Measurements from ENCODE around the gene RPL4. TPM values are rescaled to one million over a fixed set of nuclear protein-coding genes. Genes with fewer than 3 reads are reported as not detected.
A peak's percentile ranks its signal among the peaks of the same experiment; 100 is the strongest.

The RPL4 gene
- total and polyA plus RNA-seq, 2 of the 8 experiments (the other 6 are each of a cell fraction or from before 2014, with no cell fraction given) = 3,950 to 3,973 TPM

DNA sequence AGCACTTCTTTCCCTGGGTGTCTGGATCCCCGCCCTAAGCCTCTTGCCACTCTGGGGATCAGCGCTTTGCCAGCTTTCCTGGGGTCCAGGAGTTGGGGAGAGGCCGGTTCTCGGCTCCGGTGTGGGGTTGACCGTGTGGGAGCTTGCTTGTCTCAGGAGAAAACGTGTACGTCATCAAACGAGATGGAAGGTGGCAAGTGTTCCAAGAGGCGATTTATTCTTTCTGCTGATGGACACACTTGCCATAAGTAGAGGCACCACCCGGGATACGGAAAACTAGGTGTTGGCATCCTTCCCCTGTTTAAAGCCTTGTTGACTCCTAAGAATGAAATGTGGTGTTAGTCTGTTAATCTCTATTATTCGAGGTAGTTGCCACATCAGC lies 766 bp upstream of the RPL4 start:
- Histone ChIP-seq H3K27ac (ENCODE audit: low read depth, low read length) (peak overlapping the region; percentile 93), H3K23ac (ENCODE audit: insufficient read length) (no peak overlapping the region), H3K4me3 (ENCODE audit: extremely low read depth in 1 of 4, insufficient read depth in 2 of 4, low read depth in 3 of 4, low read length in 4 of 4) (peak overlapping the region; percentile 95 to 100 (median 99)), H3K9ac (replicated peaks in 1 of 4; ENCODE audit: extremely low read depth in 1 of 4, low read depth in 3 of 4, low read length in 3 of 4) (peak overlapping the region; percentile 74 to 98 (median 84)), H3K79me1 (ENCODE audit: low read depth, low read length) (peaks cover 4% of the 10 kb centered on the region), H3K56ac (replicated peaks; ENCODE audit: insufficient read length, low read depth, low read length) (no peak overlapping the region), H2AK5ac (ENCODE audit: low read depth, low read length) (no peak overlapping the region), H2BK15ac (ENCODE audit: low read length) (no peak overlapping the region), H3K4ac (replicated peaks; ENCODE audit: insufficient read length, low read depth, low read length) (no peak overlapping the region), H3K4me2 (ENCODE audit: insufficient read depth in 1 of 2, low read depth in 2 of 2, low read length in 2 of 2) (peak overlapping the region; percentile 85 to 93), H2BK120ac (replicated peaks; ENCODE audit: low read depth, low read length) (no peak overlapping the region), H3K36me3 (ENCODE audit: control insufficient read depth in 2 of 4, insufficient read depth in 4 of 4, low read length in 3 of 4) (peaks cover 22 to 40% (median 29%) of the 10 kb centered on the region in 4 experiments), H3K9me3 (ENCODE audit: insufficient read depth in 2 of 2, low read depth in 1 of 2, low read length in 1 of 2) (no peaks in the 10 kb centered on the region), H3K27me3 (replicated peaks in 1 of 4; ENCODE audit: control insufficient read depth in 3 of 4, extremely low read depth in 1 of 4, insufficient read depth in 3 of 4, low read length in 3 of 4) (no peaks in the 10 kb centered on the region), H3K23me2 (ENCODE audit: low read depth, low read length) (peaks cover 12% of the 10 kb centered on the region), H4K5ac (ENCODE audit: insufficient read length, low read depth, low read length) (peak overlapping the region; percentile 59), H3K4me1 (replicated peaks in 1 of 4; ENCODE audit: control insufficient read depth in 3 of 4, insufficient read depth in 4 of 4, low read length in 3 of 4) (peaks cover 0 to 6% (median 5%) of the 10 kb centered on the region in 4 experiments; a peak in 4 of 7 replicates), H2BK20ac (ENCODE audit: low read length) (no peak overlapping the region), H2BK12ac (ENCODE audit: low read depth, low read length) (no peak overlapping the region), H2AFZ (ENCODE audit: low read length) (peak overlapping the region; percentile 36; the same call in 1 of the 2 replicates), H2BK5ac (ENCODE audit: low read depth, low read length) (peak overlapping the region; percentile 76; the same call in 1 of the 2 replicates), H4K8ac (ENCODE audit: extremely low read depth, insufficient read depth, low read length) (peak overlapping the region; percentile 60; the same call in 1 of the 2 replicates), H3K14ac (ENCODE audit: insufficient read length) (no peak overlapping the region), H4K20me1 (replicated peaks in 1 of 2; ENCODE audit: control insufficient read depth in 1 of 2, insufficient read depth in 2 of 2, low read length in 2 of 2) (peaks cover 0 to 4% of the 10 kb centered on the region in 2 experiments), H3K79me2 (ENCODE audit: control insufficient read depth in 1 of 2, insufficient read depth in 2 of 2, low read length in 2 of 2) (peaks cover 20 to 69% of the 10 kb centered on the region in 2 experiments), H4K91ac (replicated peaks; ENCODE audit: insufficient read length, low read length) (no peak overlapping the region), H3K18ac (ENCODE audit: extremely low read depth, low read length) (peak overlapping the region; percentile 86; the same call in 1 of the 2 replicates)
- DNase-seq (ENCODE audit: low read depth in 1 of 2, low spot score in 2 of 2) (no peak), FAIRE-seq (no peak)
- no peak for TF ChIP-seq SP1 (IDR thresholded peaks at IDR 0.05; ENCODE audit: low read depth, low read length)
- peak; percentile 71; the same call in 1 of the 2 replicates for TF ChIP-seq PHF8 (conservative IDR thresholded peaks at IDR 0.05; ENCODE audit: low read depth, low read length)
- TF ChIP-seq SIN3A (conservative IDR thresholded peaks at IDR 0.05 in 1 of 2, IDR thresholded peaks at IDR 0.05 in 1 of 2; ENCODE audit: low read depth in 1 of 2, low read length in 2 of 2) = 0 out of 4 replicates have a peak, but pooled peaks of 1 of the 2 experiments have one; percentile 2
- TF ChIP-seq CBX8 (IDR thresholded peaks at IDR 0.05; ENCODE audit: borderline replicate concordance, low read depth, low read length) = no peak
- TF ChIP-seq TAF7 (optimal IDR thresholded peaks at IDR 0.05; ENCODE audit: borderline replicate concordance, low read depth, low read length) = no peak
- TF ChIP-seq POLR2AphosphoS5 (IDR thresholded peaks at IDR 0.05; ENCODE audit: low read depth, low read length) = 0 out of 2 replicates have a peak, but pooled peaks have one; percentile 6
- TF ChIP-seq SUZ12 (IDR thresholded peaks at IDR 0.05; ENCODE audit: low read length) = no peak
- TF ChIP-seq SAP30 (IDR thresholded peaks at IDR 0.05; ENCODE audit: insufficient read depth, insufficient replicate concordance, low read length) = peak; percentile 22
- POLR2A ChIA-PET (ENCODE audit: partially characterized antibody) = interaction anchor here (0.5 to 4.7 kb wide), 48 partner anchors 7 to 868 kb away, joined by 3 to 52 read pairs (median 4); partner anchors contain the start of genes LCTL, MAP2K1, MEGF11 and RAB11A
- CTCF ChIA-PET (ENCODE audit: partially characterized antibody) = interaction anchor here (1.0 to 2.0 kb wide), 3 partner anchors 12 to 347 kb away, joined by 3 to 5 read pairs (median 5); no protein-coding TSS in a partner anchor
- WGBS, 2 experiments (ENCODE audit: extremely low coverage in 1 of 2, insufficient coverage in 1 of 2, insufficient read length in 1 of 2, insufficient replicate concordance in 2 of 2, low coverage in 1 of 2, low lambda C conversion rate in 2 of 2, missing lambda C conversion rate in 1 of 2) = 1% methylated on average over 13 of the region's 13 CpGs; no CpG with 5 or more reads in 1 of the 2 experiments
